Endothelial cell of umbilical vein (primary cell): ENCODE measurements around the gene APOB. TPM values are rescaled to one million over a fixed set of nuclear protein-coding genes. Genes with fewer than 3 reads are reported as not detected.

ENCODE experiments used
- BruUV-seq: library from RNA; stranded (reverse); fragments of 400-500 nt; replicated peaks from 2 replicates; lab custom pipeline; 2021; lab: Mats Ljungman, UMichigan
- CTCF ChIA-PET: fragments of 300-600, 350-600 bp; sonication (Branson Sonifier 250); formaldehyde crosslinking; loops from one replicate; lab custom pipeline; 2021; ENCODE audit warnings: antibody characterized with exemption, inconsistent platforms; lab: Charles Lee
- POLR2A ChIA-PET: fragments of 300-600, 350-600 bp; sonication (Branson Sonifier 250); formaldehyde crosslinking; loops from one replicate; lab custom pipeline; 2021; ENCODE audit warnings: antibody characterized with exemption, inconsistent platforms; lab: Charles Lee
- DNase-seq: peaks from one replicate; pipeline ENCODE4 v3.0.0-alpha.2; 2011; ENCODE audit warnings: low read depth, low spot score
- FAIRE-seq: peaks from 2 replicates; lab custom pipeline; 2011; peaks lifted over from hg19 to GRCh38; lab: Jason Lieb, UNC
- H2AFZ ChIP-seq: 2 replicates; pipeline ENCODE4 v1.6.0; 2012; ENCODE audit warnings: low read depth, low read length, control low read depth, inconsistent platforms
- H3K27ac ChIP-seq: 2 replicates; pipeline ENCODE4 v1.5.1; 2011; ENCODE audit warnings: low read depth, mild to moderate bottlenecking, control low read depth, low read length, moderate library complexity; ENCODE audit not compliant: insufficient read depth
- H3K27me3 ChIP-seq, 2 experiments: 2 replicates each; pipeline versions ENCODE4 v1.6.0 to v1.6.1; 2011; ENCODE audit warnings: low read length in 2 of 2, mixed read lengths in 1 of 2; ENCODE audit not compliant: control insufficient read depth in 2 of 2, insufficient read depth in 2 of 2
- H3K36me3 ChIP-seq, 2 experiments: 2 replicates in 1 of 2; 3 replicates in 1 of 2; pipeline ENCODE4 v1.5.1; 2011; ENCODE audit warnings: low read length in 2 of 2, mild to moderate bottlenecking in 1 of 2, moderate library complexity in 1 of 2; ENCODE audit not compliant: control insufficient read depth in 2 of 2, insufficient read depth in 2 of 2; ENCODE audit errors: extremely low read depth in 1 of 2
- H3K4me1 ChIP-seq: 3 replicates; pipeline ENCODE4 v1.5.1; 2011; ENCODE audit warnings: mild to moderate bottlenecking, low read length; ENCODE audit not compliant: control insufficient read depth, insufficient read depth; ENCODE audit errors: extremely low read depth
- H3K4me2 ChIP-seq: 2 replicates; pipeline ENCODE4 v1.6.1; 2011; ENCODE audit warnings: low read length, control low read depth, mixed read lengths; ENCODE audit not compliant: insufficient read depth
- H3K4me3 ChIP-seq, 3 experiments: fragments of 200-600 bp in 1 of 3; sonication (generic), shearing (Covaris generic) in 1 of 3; replicated peaks in 1 of 3; 2 replicates each; pipeline ENCODE4 v1.5.1; 2011 to 2016; ENCODE audit warnings: control low read depth in 3 of 3, low read length in 3 of 3, mild to moderate bottlenecking in 2 of 3, inconsistent platforms in 1 of 3, low read depth in 1 of 3, moderate library complexity in 1 of 3; ENCODE audit not compliant: insufficient read depth in 1 of 3
- H3K79me2 ChIP-seq: 2 replicates; pipeline ENCODE4 v1.6.0; 2012; ENCODE audit warnings: low read length, inconsistent platforms; ENCODE audit not compliant: control insufficient read depth, insufficient read depth
- H3K9ac ChIP-seq: replicated peaks from 2 replicates; pipeline ENCODE3; 2011; ENCODE audit warnings: low read length, control low read depth; ENCODE audit not compliant: insufficient read depth; ENCODE audit errors: extremely low read depth
- H3K9me1 ChIP-seq: replicated peaks from 3 replicates; pipeline ENCODE4 v1.6.0; 2011; ENCODE audit warnings: mild to moderate bottlenecking, low read length; ENCODE audit not compliant: control insufficient read depth, insufficient read depth; ENCODE audit errors: extremely low read depth
- H3K9me3 ChIP-seq: replicated peaks from 2 replicates; pipeline ENCODE4 v1.5.1; 2012; ENCODE audit warnings: low read length, inconsistent platforms; ENCODE audit not compliant: control insufficient read depth, insufficient read depth
- H4K20me1 ChIP-seq: replicated peaks from 2 replicates; pipeline ENCODE3; 2011; ENCODE audit warnings: mild to moderate bottlenecking, low read length; ENCODE audit not compliant: control insufficient read depth, insufficient read depth; ENCODE audit errors: extremely low read depth
- CTCF ChIP-seq, 2 donors: IDR thresholded peaks; 1 replicate in 1 of 2; 2 replicates in 1 of 2; pipeline ENCODE4 v1.5.1; 2011; ENCODE audit warnings: low read length in 2 of 2, mild to moderate bottlenecking in 2 of 2, moderate library complexity in 2 of 2, control low read depth in 1 of 2, inconsistent platforms in 1 of 2, low read depth in 1 of 2; ENCODE audit not compliant: insufficient read depth in 1 of 2; ENCODE audit errors: extremely low read depth in 1 of 2
- EZH2 ChIP-seq: IDR thresholded peaks from 2 replicates; pipeline ENCODE4 v1.6.1; 2012; ENCODE audit warnings: borderline replicate concordance, low read depth, mild to moderate bottlenecking, moderate library complexity, low read length, inconsistent platforms; ENCODE audit not compliant: severe bottlenecking
- FOS ChIP-seq: IDR thresholded peaks from 2 replicates; pipeline ENCODE4 v1.6.1; 2011; ENCODE audit warnings: mild to moderate bottlenecking, low read length, moderate library complexity, borderline replicate concordance; ENCODE audit not compliant: insufficient read depth
- GATA2 ChIP-seq: IDR thresholded peaks from 2 replicates; pipeline ENCODE4 v1.7.0; 2011; ENCODE audit warnings: low read depth, mild to moderate bottlenecking, moderate library complexity, mixed read lengths, low read length; ENCODE audit not compliant: insufficient read length, insufficient read depth
- JUN ChIP-seq: IDR thresholded peaks from 2 replicates; pipeline ENCODE4 v1.6.1; 2011; ENCODE audit warnings: borderline replicate concordance, low read depth; ENCODE audit not compliant: insufficient read length, insufficient read depth
- MAX ChIP-seq: IDR thresholded peaks from 2 replicates; pipeline ENCODE4 v1.6.1; 2011; ENCODE audit not compliant: insufficient read depth, insufficient read length
- MYC ChIP-seq: IDR thresholded peaks from one replicate; pipeline ENCODE4 v1.6.1; 2011; ENCODE audit warnings: mild to moderate bottlenecking, low read depth, low read length
- POLR2A ChIP-seq: IDR thresholded peaks from 2 replicates; pipeline ENCODE4 v1.6.1; 2012; ENCODE audit warnings: low read depth, mild to moderate bottlenecking, control low read depth, low read length
- POLR2AphosphoS5 ChIP-seq: IDR thresholded peaks from 2 replicates; pipeline ENCODE4 v1.6.1; 2012; ENCODE audit warnings: low read depth, mild to moderate bottlenecking, control low read depth, low read length, moderate library complexity; ENCODE audit not compliant: insufficient read depth
- dilution Hi-C: fragments of 300-500 bp; cut with MboI; formaldehyde crosslinking; loops from one replicate; pipeline ENCODE4 v1.15.0; 2019; ENCODE audit warnings: low sequenced_read_pairs; ENCODE audit not compliant: extremely low pct_ligation_motif_present
- intact Hi-C: fragments of 100-400 bp; cut with micrococcal nuclease; formaldehyde crosslinking; loops from one replicate; pipeline ENCODE4 v1.10.0; 2022
- polyA plus RNA-seq, 4 experiments: library from polyadenylated mRNA; depleted of rRNA in 3 of 4; stranded (reverse) in 3 of 4; unstranded in 1 of 4; fragments of >200 nt; gene quantifications; 2 replicates each; pipeline versions ENCODE4 v1.2.1 to v1.2.3, GENCODE V29; 2011 to 2012; ENCODE audit warnings: missing spikeins in 1 of 4
- total RNA-seq: library from RNA; stranded (reverse); gene quantifications from 2 replicates; pipeline ENCODE4 v1.2.3, GENCODE V29; 2021

APOB gene
- total and polyA plus RNA-seq, 2 donors (not counting 3 experiments of a cell fraction or from before 2014, with no cell fraction given): 0.07 to 0.09 TPM

GRCh38 chr2:21047141-21048009, 3.5 kb upstream of the APOB start:
- FAIRE-seq (no peak), DNase-seq (no peak)
- no peaks in the 10 kb centered on the region for H3K27me3 ChIP-seq
- no peak overlapping the region for H3K4me3 ChIP-seq
- H3K4me1 ChIP-seq: no peaks in the 10 kb centered on the region
- dilution Hi-C loops (no loop called here), intact Hi-C loops (loop anchor here (10.0 kb wide), 1 partner anchor 207 kb away; no protein-coding TSS in a partner anchor)
- H3K36me3 ChIP-seq: no peaks in the 10 kb centered on the region
- no peak overlapping the region for H2AFZ ChIP-seq
- TF ChIP-seq POLR2AphosphoS5 (no peak), GATA2 (peak; percentile 56), JUN (no peak), FOS (no peak), POLR2A (no peak), MYC (no peak)
- no peak overlapping the region for H3K9ac ChIP-seq
- no peak overlapping the region for H3K4me2 ChIP-seq
- POLR2A ChIA-PET: no interaction called here
- BruUV-seq: no TSS peak
- H3K27ac ChIP-seq: no peak overlapping the region
- no peaks in the 10 kb centered on the region for H3K79me2 ChIP-seq
- CTCF ChIA-PET: interaction anchor here (1.1 to 5.9 kb wide), 3 partner anchors 9 to 71 kb away, joined by 3 to 125 read pairs (median 3); no protein-coding TSS in a partner anchor
- no peaks in the 10 kb centered on the region for H4K20me1 ChIP-seq
- H3K9me1 ChIP-seq: no peaks in the 10 kb centered on the region
- H3K9me3 ChIP-seq: no peaks in the 10 kb centered on the region

- dilution Hi-C loops: no loop called here
- Histone ChIP-seq H3K4me2 (no peak overlapping the region), H3K9me3 (no peaks in the 10 kb centered on the region), H2AFZ (no peak overlapping the region), H3K4me3 (no peak overlapping the region), H4K20me1 (no peaks in the 10 kb centered on the region), H3K4me1 (no peaks in the 10 kb centered on the region), H3K9ac (no peak overlapping the region), H3K27ac (no peak overlapping the region), H3K27me3 (no peaks in the 10 kb centered on the region), H3K36me3 (no peaks in the 10 kb centered on the region), H3K9me1 (no peaks in the 10 kb centered on the region), H3K79me2 (no peaks in the 10 kb centered on the region)
- ChIA-PET CTCF (interaction anchor here (1.2 to 5.9 kb wide), 2 partner anchors 11 to 72 kb away, joined by 3 to 125 read pairs; no protein-coding TSS in a partner anchor), POLR2A (no interaction called here)
- TF ChIP-seq MYC (no peak), MAX (no peak), FOS (no peak), GATA2 (no peak), JUN (no peak), POLR2A (no peak), EZH2 (no peak), CTCF (IDR thresholded peaks at IDR 0.05; ENCODE audit: extremely low read depth in 1 of 2, insufficient read depth in 1 of 2, low read depth in 1 of 2, low read length in 2 of 2) (no peak), POLR2AphosphoS5 (no peak)
- intact Hi-C loops: loop anchor here (10.0 kb wide), 1 partner anchor 208 kb away; no protein-coding TSS in a partner anchor
- DNase-seq (no peak), FAIRE-seq (no peak)
- no TSS peak for BruUV-seq
These were observed 2.6 kb upstream of the APOB start for GRCh38 chr2:21046506-21046905.
